Activated CD8-positive, alpha-beta memory T cell treated with anti-CD3 and anti-CD28 coated beads, Interleukin-2, amount 50 U/mL, for 1 hour (primary cell): Measurements from ENCODE around the gene SYT3.

Experiments used
- DNase-seq: peaks from one replicate; pipeline ENCODE4 v3.0.0-alpha.2; 2020; ENCODE audit errors: extremely low read depth

SYT3 gene, protein sequence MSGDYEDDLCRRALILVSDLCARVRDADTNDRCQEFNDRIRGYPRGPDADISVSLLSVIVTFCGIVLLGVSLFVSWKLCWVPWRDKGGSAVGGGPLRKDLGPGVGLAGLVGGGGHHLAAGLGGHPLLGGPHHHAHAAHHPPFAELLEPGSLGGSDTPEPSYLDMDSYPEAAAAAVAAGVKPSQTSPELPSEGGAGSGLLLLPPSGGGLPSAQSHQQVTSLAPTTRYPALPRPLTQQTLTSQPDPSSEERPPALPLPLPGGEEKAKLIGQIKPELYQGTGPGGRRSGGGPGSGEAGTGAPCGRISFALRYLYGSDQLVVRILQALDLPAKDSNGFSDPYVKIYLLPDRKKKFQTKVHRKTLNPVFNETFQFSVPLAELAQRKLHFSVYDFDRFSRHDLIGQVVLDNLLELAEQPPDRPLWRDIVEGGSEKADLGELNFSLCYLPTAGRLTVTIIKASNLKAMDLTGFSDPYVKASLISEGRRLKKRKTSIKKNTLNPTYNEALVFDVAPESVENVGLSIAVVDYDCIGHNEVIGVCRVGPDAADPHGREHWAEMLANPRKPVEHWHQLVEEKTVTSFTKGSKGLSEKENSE

GRCh38 chr19:50639121-50640112 is at the start of gene SYT3:
TSS of gene SYT3 (minus strand) at chr19:50639881. CDS start at chr19:50637411, 2,470 bp downstream.
- no peak for DNase-seq

DNA sequence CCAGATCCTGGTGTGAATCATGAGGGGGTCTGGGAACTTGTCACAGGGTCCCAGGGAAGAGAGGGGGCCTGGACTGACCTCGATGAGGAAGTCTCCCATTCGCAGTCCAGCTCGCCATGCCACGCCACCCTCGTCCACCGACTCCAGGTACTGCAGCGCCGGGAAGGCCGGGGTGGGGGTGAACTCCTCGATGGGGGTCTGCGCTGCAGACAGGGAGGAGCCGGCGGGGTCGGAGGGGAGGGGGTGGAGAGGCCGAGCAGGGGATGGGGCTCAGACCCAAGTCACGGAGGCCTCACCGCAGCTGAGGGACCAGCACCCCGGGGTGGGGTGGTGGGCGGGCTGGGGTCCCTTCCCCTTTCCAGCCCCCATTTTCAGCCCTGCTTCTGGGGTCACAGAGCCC is 49.1 kb upstream of the SYT3 start:
- DNase-seq, result no peak

DNA sequence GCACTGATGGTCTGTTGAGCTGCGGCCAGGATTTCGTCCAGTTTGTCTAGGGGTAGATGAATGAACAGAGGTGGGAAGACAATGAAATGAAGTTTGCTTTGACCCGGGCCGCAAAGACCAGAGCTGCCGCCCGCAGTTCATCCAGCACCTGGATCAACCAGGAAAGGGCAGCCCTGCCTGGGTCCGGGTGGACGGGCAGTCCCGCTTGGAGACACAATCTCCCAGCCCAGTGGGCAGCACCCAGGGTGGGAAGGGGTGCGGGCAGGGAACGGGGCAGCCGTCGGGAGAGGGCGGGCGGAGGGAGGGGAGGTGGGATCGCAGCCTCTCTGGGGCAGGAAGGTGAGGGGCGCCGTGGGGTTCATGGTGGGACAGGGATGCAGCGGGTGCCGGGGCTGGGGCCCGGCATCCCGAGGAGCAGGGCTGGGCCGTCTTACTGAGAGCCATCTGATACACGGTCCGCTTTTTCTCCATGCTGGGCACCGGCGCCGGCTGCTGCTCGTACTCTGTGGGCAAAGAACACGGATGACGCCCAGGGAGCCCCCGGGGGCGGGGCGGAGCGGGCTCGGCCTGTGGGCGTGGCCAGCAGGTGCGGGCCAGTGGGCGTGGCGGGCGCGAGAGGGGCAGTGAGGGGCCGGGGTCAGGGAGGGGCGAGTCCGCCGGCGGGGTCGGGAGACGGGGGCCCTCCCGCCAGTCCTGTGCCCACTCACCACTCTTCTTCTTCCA is 46.8 kb upstream of the SYT3 start:
- no peak for DNase-seq

DNA sequence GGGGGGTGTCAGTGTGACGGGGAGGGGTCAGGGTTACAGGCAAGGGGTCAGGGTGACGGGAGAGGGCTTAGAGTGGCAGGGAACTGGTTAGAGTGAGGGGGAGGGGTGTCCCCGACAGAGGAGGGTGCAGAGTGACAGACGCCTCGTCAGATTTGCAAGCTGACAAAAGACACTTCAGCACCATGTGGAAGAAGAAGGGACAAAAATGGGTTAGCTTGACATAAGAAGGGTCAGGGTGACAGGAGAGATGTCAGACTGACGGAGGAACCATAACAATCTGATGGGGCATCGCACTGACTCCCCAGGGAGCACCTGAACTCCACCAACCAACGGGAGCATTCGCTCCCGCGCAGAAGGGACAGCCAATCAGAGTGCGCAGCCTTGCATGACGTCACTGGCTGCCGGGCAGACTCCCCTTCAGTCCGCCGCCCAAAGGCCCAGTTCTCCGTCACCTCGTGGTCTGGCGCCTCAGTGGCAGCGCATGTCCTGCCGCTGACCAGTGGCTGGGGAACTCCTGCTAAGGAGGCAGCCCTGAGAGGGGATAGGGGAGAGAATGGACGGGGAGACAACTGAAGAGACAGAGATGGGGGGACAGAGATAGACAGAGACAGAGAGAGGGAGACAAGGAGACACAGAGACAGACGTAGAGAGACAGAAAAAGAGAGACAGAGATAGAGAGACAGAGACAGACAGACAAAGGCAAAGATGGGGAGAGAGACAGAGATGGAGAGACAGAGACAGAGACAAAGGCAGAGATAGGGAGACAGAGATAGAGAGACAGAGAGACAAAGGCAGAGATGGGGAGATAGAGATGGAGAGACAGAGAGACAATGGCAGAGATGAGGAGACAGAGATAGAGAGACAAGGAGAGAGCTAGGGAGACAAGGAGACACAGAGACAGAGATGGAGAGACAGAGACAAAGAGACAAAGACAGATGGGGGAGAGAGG is 39.8 kb upstream of the SYT3 start:
- DNase-seq, result peak; percentile 49

DNA sequence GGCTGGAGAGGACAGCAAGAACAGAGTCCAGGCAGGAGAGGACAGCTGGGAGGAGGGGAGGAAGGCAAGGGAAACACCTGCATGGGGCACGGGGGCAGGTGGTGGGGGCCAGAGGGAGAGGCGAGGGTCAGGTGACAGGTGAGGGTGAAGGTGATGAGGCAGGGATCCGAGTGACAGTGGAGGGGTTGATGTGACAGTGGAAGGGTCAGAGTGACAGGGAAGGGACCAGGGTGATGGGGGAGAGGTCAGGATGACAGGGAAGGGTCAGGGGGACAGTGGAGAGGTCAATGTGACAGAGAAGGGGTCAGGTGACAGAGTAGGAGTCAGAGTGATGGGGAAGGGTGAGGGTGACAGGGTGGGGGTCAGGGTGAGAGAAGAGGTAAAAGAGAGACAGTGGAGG is 38.6 kb upstream of the SYT3 start:
- DNase-seq, result no peak

GRCh38 chr19:50677636-50678035 is 38.0 kb upstream of the SYT3 start:
- no peak for DNase-seq

GRCh38 chr19:50676625-50677197 is 37.0 kb upstream of the SYT3 start:
- DNase-seq, result no peak

- no peak for DNase-seq
Measured at GRCh38 chr19:50673118-50673517, 33.4 kb upstream of the SYT3 start.

GRCh38 chr19:50670102-50670380 is 30.4 kb upstream of the SYT3 start:
- no peak for DNase-seq

GRCh38 chr19:50669302-50670101 is 29.8 kb upstream of the SYT3 start:
- DNase-seq, result no peak

GRCh38 chr19:50668879-50669278 is 29.2 kb upstream of the SYT3 start:
- DNase-seq, result no peak

DNA sequence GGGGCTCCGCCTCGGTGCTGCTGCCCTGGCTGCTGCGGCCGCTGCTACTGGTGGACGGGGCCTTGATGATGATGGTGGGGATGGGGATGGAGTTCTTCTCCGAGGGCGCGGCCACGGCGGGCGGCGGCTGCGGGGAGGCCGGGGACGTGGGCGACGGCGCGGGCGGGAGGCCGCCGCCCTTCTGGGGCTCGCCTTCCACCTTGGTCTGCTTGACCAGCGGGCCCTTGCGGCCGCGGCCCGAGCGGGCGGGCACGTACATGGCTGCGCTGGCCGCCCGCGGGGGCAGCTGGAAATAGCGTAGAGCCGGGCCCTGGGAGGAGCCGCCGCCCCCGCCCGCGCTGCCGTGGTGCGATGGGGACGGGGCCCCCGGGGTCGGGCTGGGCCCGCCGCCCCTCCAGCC is 28.7 kb upstream of the SYT3 start:
- DNase-seq, result no peak

DNA sequence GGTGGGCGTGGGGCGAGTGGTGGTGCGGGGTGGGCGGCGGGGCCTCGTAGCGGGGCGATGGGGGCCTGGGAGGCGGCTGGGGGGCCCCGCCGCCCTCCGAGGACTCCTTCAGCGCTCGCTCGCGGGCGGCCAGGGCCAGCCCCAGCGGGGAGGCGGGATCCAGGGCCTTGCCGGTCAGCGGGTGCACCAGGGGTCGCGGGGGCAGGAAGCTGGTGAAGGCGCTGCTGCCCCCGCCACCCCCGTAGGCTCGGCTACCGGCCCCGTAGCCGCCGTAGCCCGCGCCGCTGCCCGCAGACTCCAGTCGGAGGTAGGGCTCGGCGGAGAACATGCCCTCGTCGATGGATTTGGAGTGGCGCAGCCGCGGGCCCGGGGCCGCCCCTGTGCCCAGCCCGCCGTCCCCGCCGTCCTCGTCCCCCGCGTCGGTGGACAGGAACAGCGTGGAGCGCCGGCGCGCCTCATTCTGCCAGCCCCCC is 28.1 kb upstream of the SYT3 start:
- DNase-seq, result no peak

GRCh38 chr19:50667177-50667758 is 27.6 kb upstream of the SYT3 start:
- no peak for DNase-seq

- no peak for DNase-seq
Measured at GRCh38 chr19:50666346-50667176, 26.9 kb upstream of the SYT3 start.

- no peak for DNase-seq
Measured at GRCh38 chr19:50664204-50664603, 24.5 kb upstream of the SYT3 start.

DNA sequence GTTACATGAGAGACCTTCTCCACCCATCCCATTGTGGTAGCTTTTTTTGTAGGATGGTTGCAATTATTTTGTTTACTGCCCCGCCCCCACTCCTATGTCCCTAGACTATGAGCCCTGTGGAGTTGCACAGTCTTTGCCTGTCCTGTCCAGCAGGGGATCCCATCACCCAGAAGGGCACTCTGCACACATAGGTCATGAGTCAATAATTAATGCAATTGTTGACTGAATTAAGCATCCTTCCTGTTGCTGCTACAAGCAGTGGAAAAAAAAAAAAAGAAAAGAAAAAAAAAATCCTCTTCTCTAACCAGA is 23.8 kb upstream of the SYT3 start:
- no peak for DNase-seq
